ENCODE measurements around the gene POPDC2.

- no peak for TF ChIP-seq POLR2A (IDR thresholded peaks at IDR 0.05)
- no peak for TF ChIP-seq CTCF (IDR thresholded peaks at IDR 0.05)
These were observed 22.5 kb downstream of the POPDC2 start for GRCh38 chr3:119637679-119638477.
